GM19025 (cell line): ENCODE measurements around the gene WNT7B.
"Not testable (repeated sequence)": the region's sequence is repeated elsewhere in the genome, so short reads cannot be mapped to it uniquely, and the experiment has no call there.

Experiments
- ATAC-seq: cut with Tn5 transposase; IDR thresholded peaks from one replicate; pipeline ENCODE4 v1.9.1; 2021; ENCODE audit warnings: mild to moderate bottlenecking, low read depth, moderate library complexity; ENCODE audit not compliant: unreplicated experiment

The WNT7B gene

DNA sequence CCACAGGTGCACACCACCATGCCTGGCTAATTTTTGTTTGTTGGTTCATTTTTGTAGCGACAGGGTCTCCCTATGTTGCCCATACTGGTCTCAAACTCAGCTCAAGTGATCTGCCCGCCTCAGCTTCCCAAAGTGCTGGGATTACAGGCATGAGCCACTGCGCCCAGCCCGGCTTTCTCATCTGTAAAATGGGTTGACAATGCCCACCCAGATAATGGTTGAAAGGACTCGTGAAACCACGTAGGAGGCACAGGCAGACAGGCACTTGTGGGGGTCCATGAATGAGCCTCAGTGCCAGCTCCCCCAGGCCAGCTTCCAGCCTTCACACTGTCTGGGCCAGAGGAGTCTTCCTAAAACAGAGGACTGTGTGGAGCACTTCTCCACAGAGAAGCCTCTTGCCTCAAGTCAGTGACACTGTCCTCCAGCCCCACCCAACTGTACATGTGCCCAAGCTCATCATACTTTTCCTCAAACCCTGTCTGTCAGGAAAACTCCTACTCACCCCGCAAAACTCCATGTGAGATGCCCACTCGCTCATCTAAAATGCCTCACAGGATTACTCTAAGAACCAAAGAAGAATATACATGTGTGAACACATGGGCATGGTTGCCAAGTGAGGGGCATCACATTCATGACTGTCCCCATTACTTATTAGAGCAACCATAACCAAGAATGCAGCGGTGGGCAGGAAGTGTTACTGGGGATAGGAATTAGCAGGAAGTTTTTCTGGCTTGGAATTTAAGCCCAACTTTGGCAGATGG lies 32.1 kb upstream of the WNT7B start:
- ATAC-seq = no peak

DNA sequence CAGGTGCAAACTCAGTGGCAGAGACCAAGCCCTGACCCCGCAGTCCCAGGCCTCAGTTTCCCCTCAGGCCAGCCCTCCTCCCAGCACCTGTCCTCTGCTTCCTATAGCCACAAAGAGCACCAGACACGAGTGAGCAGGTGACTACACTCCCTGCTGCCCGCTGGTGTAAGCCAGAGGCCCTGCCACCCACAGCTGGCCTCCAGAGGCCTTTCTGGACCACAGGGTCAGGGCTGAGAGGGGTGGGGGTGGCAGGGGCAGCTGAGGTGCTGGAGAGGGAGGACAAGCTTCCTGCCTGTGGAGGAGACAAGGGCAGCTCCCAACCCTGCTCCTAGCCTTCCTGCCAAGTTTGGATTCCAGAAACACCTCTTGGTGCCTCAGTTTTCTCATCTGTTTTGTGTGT lies 31.3 kb upstream of the WNT7B start:
- ATAC-seq = no peak

DNA sequence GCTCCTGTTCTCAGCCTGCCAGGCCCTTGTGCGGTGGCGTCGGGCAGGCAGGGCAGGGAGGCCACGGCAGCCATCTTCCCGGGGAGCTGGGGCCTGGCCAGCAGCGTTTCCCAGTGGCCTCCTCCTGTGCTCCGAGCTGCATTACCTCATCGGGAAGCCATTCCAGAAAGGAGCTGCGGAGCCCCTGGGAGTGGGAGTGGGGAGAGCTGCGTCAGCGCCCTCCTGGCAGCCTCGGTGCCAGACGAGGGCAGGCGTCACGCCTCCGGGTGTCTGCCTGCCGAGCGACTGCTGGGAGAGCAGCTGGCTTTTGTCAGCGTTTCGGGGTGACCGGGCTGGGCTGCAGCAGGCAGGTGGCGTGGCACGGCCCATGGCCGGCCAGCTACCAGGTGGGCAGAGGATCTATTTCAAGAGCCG lies 30.9 kb upstream of the WNT7B start:
- ATAC-seq = no peak

DNA sequence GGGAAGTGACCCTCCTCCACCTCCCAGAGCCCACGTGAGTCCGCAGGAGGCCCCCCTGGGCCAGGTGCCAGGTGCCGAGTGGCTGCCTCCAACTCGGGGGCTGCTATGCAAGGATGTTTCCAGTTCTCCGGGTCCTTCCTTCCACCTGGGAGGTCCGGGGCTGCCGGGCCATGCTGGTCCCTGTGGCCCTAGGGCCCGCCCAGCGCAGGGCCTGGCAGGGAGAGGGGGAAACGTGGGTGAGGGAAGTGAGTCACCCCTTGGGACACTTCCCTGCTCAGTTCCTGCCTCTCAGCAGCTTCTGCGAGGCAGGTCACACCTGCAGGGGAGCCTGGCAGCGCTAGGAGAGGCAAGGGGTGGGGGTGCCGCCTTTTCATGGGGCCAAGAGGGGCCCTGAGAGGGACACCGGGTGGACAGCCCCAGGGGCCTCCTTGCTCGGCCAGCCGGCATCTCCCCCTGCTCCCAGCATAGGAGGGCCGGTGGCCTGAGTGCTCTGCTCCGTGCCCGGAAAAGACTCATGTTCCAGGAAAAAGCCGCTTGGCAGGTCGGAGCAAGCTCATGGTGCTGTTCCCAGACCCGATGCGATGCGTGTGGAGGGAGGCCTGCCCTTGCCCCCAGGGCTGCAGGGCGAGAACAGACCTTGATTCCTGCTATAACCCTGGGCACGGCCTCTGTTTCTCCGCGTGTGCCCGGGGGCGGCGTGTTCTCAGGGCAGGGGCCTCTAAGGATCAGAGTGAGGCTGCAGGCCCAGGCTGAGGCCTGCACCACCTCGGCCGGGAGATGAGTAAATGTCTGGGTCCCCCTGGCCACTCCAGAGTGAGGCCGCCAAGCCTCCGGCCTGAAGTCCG lies 30.3 kb upstream of the WNT7B start:
- no peak for ATAC-seq

DNA sequence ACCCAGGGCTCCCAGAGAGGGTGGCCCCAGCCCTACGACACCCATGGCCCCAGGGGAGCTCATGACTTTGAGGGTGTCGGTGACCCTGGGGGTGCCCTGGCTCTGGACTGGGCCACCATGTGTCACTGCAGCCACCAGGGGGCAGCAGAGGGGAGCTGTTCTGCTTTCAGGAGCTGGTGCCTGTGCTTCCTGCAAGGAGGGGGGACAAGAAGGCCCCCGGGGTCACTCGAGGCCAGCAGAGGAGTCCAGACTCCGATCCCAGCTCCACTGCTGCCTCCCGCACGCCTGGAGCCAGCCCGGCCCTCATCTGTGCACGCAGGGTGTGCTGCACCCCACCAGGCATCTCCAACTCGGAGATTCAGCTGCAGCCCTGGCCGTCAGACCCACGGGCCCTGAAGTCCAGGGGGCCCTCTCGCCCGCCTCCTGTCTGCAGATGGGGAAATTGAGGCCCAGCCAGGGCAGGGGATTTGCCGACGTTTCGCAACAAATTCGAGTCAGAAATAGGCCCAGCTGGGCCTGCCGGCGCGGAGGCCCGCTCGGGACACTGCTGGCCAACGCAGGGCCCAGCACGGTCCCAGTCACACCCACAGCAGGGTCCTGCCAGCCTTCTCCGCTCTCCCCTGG lies 29.5 kb upstream of the WNT7B start:
- no peak for ATAC-seq

DNA sequence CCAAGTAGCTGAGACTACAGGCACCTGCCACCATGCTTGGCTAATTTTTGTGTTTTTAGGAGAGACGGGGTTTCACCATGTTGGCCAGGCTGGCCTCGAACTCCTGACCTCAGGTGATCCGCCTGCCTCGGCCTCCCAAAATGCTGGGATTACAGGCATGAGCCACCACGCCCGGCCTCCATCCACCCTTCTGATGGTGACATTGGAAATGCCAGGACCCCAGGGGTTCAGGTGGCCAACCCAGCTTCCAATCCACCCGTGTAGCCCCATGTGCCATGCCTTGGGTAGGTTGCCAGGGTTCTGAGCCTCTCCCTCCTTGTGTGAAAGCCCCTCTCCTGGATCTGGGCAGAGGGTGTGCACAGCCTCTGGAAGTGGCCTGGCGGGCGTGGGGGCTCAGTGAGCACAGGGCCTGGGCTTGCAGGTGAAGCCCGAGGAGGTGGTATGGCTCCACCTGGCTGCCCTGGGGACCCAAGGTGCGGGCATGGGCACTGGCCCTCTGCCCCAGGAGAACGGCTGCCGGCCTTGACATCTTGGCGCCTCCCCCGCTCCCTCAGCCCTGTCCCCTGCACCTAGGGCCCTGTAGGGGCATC lies 28.2 kb upstream of the WNT7B start:
- not testable (repeated sequence) for ATAC-seq

- ATAC-seq = no peak
Observed at GRCh38 chr22:46004105-46004866, 27.3 kb upstream of the WNT7B start.

DNA sequence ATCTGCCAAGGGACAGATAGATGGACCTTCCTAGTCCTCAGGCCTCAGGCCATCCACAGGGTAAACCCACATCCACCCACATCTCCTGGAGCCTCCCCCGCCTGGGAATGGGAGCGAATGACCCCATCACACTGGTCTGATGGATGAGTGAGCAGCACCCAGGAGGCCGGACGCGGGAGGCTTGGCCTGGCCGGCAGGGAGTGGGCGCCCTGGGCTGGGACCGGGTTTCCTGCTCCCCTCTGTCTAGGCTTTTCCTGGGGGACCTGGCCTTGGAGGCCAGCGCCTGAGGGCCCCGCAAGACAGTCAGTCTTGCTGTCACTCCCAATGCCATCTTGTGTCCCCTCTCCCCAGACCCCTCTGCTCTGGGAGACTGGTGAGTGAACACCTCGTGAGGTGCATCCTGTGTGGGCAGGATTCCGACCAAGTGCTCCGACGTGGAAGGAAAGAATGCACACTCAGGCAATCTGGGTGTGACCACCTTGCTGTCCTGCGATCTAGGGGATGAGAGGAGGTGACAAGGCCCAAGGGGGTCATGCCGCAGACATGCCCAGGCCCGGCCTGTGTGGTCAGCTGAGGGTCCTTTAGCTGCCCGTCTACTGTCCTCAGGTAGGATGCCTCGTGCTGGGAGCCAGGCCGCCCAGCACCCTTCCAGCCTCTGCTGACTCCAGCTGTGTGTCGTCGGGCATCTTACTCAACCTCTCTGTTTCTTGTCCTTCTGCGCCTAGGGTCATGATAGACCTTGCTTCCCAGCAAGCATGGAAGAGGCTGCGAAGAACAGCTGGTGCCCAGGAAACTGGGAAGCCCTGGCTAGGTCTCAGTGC lies 26.5 kb upstream of the WNT7B start:
- ATAC-seq = no peak

GRCh38 chr22:46002757-46003270 lies 25.9 kb upstream of the WNT7B start:
- no peak for ATAC-seq

DNA sequence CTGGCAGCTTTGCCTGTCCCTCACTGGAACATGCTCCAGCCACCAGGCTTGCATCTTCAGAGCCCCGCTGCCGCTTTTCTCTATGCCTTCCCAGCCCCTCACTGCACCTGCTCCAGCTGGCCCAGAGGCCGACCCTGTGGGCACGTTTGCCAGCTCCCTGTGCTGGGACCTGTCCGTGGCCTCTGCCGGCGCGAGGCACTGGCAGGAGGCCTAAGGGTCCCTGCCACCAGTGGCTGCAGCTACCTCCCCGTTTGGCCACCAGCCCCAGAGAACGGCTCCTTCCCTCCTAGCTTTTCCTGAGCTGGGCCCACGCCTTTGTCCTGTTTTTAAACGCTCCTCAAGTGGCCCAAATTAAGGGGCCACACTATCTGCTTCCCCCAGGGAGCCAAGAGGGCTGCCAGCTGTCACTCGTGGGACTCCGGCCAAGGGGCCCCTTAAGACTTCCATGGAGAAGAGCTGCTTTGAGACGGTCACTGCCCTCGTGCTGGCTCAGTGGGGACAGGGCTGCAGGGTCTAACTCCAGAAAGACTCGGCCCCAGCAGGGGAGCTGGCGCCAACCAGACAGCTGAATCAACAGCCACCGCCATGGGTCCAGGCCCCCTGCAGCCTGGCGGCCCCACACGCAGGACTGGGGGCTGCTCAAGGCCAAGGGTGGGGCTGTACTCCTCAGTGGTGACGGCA lies 24.6 kb upstream of the WNT7B start:
- no peak for ATAC-seq

DNA sequence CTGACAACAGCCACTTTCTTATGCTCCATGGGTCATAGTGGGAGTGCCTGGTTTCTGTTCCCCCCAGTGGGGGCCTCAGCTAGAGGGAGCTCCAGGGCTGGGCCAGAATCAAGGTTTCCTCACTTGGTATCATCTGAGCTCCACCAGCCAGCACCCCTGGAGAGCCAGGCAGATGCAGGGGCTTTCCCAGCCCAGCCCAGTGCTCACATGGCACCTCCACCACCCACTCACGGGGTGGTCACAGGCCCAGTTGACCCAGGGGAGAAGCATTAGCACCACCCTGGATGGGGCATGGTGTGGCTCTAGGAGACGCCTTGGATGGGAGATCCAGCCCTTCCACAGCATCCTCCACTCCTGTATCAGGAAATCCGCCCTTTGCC lies 24.1 kb upstream of the WNT7B start:
- ATAC-seq = no peak

GRCh38 chr22:46000081-46001027 lies 23.4 kb upstream of the WNT7B start:
- no peak for ATAC-seq

- ATAC-seq = no peak
Observed at GRCh38 chr22:45999379-45999971, 22.5 kb upstream of the WNT7B start.

GRCh38 chr22:45998638-45999378 lies 21.8 kb upstream of the WNT7B start:
- no peak for ATAC-seq

GRCh38 chr22:45997777-45998637 lies 21.0 kb upstream of the WNT7B start:
- ATAC-seq = no peak
